Stomach (tissue), 4 donors: Measurements from ENCODE around the gene CFAP61.

ENCODE experiments used
- EP300 ChIP-seq: sonication (generic); formaldehyde crosslinking; IDR thresholded peaks from one replicate; pipeline ENCODE4 v1.6.1; 2017; ENCODE audit warnings: antibody characterized with exemption
- POLR2A ChIP-seq, 4 donors: fragments of 450-650 bp; IDR thresholded peaks; one replicate each; pipeline ENCODE4 v1.6.1; 2016; ENCODE audit warnings: antibody characterized with exemption in 4 of 4, control low read depth in 2 of 4, mild to moderate bottlenecking in 1 of 4, moderate library complexity in 1 of 4
- POLR2AphosphoS5 ChIP-seq, 3 donors: sonication (generic); formaldehyde crosslinking; IDR thresholded peaks; one replicate each; pipeline ENCODE4 v1.6.1; 2016; ENCODE audit warnings: antibody characterized with exemption in 3 of 3
- TF ChIP-seq, protein P1 (sequence below), 7 experiments: fragments of 450-650 bp in 4 of 7; fragments of 200-600 bp in 3 of 7; sonication (generic) in 3 of 7; IDR thresholded peaks; one replicate each; pipeline ENCODE4 v1.5.1; 2016 to 2019; ENCODE audit warnings: antibody characterized with exemption in 7 of 7, control low read depth in 2 of 7, mild to moderate bottlenecking in 1 of 7

DNA sequence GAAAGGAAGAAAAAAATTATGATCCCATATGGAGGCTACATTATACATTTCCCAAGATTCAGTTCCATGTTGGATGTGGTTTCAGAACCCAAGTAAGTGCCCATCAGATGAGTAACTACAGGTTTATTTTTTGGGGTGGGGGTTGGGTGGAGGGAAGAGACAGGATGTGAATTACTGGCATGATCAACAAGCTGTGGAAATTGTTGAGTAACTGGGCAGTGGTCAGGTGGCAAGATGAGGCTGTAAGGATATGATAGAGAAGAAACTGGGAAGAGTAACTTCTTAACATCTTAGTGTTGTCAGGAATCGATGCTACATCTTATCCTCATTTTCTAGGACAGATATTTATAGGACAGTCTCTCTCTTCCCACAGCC, 153.5 kb downstream of the CFAP61 start:
- TF ChIP-seq, protein P1, sequence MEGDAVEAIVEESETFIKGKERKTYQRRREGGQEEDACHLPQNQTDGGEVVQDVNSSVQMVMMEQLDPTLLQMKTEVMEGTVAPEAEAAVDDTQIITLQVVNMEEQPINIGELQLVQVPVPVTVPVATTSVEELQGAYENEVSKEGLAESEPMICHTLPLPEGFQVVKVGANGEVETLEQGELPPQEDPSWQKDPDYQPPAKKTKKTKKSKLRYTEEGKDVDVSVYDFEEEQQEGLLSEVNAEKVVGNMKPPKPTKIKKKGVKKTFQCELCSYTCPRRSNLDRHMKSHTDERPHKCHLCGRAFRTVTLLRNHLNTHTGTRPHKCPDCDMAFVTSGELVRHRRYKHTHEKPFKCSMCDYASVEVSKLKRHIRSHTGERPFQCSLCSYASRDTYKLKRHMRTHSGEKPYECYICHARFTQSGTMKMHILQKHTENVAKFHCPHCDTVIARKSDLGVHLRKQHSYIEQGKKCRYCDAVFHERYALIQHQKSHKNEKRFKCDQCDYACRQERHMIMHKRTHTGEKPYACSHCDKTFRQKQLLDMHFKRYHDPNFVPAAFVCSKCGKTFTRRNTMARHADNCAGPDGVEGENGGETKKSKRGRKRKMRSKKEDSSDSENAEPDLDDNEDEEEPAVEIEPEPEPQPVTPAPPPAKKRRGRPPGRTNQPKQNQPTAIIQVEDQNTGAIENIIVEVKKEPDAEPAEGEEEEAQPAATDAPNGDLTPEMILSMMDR (IDR thresholded peaks at IDR 0.05), result no peak
- no peak for TF ChIP-seq EP300
- no peak for TF ChIP-seq POLR2AphosphoS5 (IDR thresholded peaks at IDR 0.05)
- TF ChIP-seq POLR2A (IDR thresholded peaks at IDR 0.05), result no peak
